Measurements from ENCODE around the gene TRIP13. TPM values are rescaled to one million over a fixed set of nuclear protein-coding genes. Genes with fewer than 3 reads are reported as not detected.

TRIP13 gene
- total RNA-seq, 1 experiment from 2014 or later, result 42.6 TPM

DNA sequence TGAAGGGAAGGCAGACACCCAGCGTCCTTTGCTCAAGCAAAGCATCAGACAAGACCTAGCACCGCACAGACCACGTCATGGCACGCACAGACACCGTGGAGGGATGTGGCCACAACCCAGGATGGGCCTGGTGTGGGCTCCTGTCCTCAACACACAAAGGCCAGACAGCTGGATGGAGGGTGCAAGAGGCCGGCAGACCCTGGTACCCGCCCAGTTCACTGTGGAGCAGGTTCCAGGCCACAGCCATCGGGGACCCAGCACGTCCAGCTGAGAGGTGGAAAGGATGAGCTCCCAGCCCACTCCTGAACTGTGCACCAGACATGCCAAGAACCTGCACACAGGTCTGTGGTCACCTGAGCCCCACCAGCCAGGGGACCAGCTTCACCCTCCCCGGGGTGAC is 26.9 kb upstream of the TRIP13 start:
- no peak overlapping the region for H2AFZ ChIP-seq (ENCODE audit: low read length)
- no peaks in the 10 kb centered on the region for H3K27me3 Mint-ChIP-seq (ENCODE audit: low read depth)

More for the DNA sequence above, 26.9 kb upstream of the TRIP13 start:
- H3K23me2 ChIP-seq (ENCODE audit: insufficient read length, low read depth, low read length, poor library complexity, severe bottlenecking), result no peaks in the 10 kb centered on the region
- Mint-ChIP-seq H3K36me3 (ENCODE audit: insufficient read depth in 1 of 3, low read depth in 3 of 3) (peaks cover 47 to 83% (median 61%) of the 10 kb centered on the region in 3 experiments; a peak in 6 of 7 replicates), H3K27ac (peak overlapping the region in 1 of 3 experiments; percentile 61; a peak in 1 of 7 replicates), H3K9me3 (no peaks in the 10 kb centered on the region), H3K4me3 (no peak overlapping the region), H3K4me1 (peaks cover 0 to 6% of the 10 kb centered on the region in 2 experiments; a peak in 3 of 4 replicates)
- no peak overlapping the region for H4K5ac ChIP-seq (ENCODE audit: insufficient read length, low read depth, low read length)
- no peak overlapping the region for H2BK5ac ChIP-seq (ENCODE audit: insufficient read length, low read length)
- H3K4me1 ChIP-seq (ENCODE audit: insufficient read depth, low read length), result no peaks in the 10 kb centered on the region
- H3K79me1 ChIP-seq (ENCODE audit: insufficient read depth, low read depth, low read length, poor library complexity, severe bottlenecking), result no peaks in the 10 kb centered on the region
- TF ChIP-seq, protein P1, sequence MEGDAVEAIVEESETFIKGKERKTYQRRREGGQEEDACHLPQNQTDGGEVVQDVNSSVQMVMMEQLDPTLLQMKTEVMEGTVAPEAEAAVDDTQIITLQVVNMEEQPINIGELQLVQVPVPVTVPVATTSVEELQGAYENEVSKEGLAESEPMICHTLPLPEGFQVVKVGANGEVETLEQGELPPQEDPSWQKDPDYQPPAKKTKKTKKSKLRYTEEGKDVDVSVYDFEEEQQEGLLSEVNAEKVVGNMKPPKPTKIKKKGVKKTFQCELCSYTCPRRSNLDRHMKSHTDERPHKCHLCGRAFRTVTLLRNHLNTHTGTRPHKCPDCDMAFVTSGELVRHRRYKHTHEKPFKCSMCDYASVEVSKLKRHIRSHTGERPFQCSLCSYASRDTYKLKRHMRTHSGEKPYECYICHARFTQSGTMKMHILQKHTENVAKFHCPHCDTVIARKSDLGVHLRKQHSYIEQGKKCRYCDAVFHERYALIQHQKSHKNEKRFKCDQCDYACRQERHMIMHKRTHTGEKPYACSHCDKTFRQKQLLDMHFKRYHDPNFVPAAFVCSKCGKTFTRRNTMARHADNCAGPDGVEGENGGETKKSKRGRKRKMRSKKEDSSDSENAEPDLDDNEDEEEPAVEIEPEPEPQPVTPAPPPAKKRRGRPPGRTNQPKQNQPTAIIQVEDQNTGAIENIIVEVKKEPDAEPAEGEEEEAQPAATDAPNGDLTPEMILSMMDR (conservative IDR thresholded peaks at IDR 0.05), result no peak
- H3T11ph ChIP-seq (ENCODE audit: low read length), result no peak overlapping the region
- H3K27me3 ChIP-seq (ENCODE audit: insufficient read depth, low read length), result no peaks in the 10 kb centered on the region
- no peak overlapping the region for H4K91ac ChIP-seq (ENCODE audit: insufficient read length, low read depth, low read length)
- no peak for DNase-seq
- H3K4ac ChIP-seq (ENCODE audit: low read depth, low read length), result no peak overlapping the region
- no peak overlapping the region for H2BK120ac ChIP-seq (ENCODE audit: low read depth, low read length, poor library complexity, severe bottlenecking)
- H3K4me2 ChIP-seq (ENCODE audit: insufficient read depth, insufficient read length, low read length), result no peak overlapping the region
- peaks cover 2% of the 10 kb centered on the region for H4K20me1 ChIP-seq (ENCODE audit: control insufficient read depth, insufficient read depth, insufficient read length)
- no peak overlapping the region for H3K56ac ChIP-seq (ENCODE audit: insufficient read length, low read depth, low read length)
- no peak overlapping the region for H3K18ac ChIP-seq (ENCODE audit: insufficient read length, low read depth, low read length)
- no peaks in the 10 kb centered on the region for H3K79me2 ChIP-seq (ENCODE audit: insufficient read depth, low read length)
- H4K8ac ChIP-seq (replicated peaks; ENCODE audit: insufficient read length, low read depth, low read length), result no peak overlapping the region
- no peak overlapping the region for H2BK12ac ChIP-seq (ENCODE audit: insufficient read length, low read depth, low read length)
- no peak overlapping the region for H2BK15ac ChIP-seq (ENCODE audit: low read depth, low read length)
- no peak overlapping the region for H3K14ac ChIP-seq (ENCODE audit: insufficient read depth, low read length)
- H3K27ac ChIP-seq (ENCODE audit: insufficient read length, low read depth, low read length), result no peak overlapping the region
- no peak overlapping the region for H2BK20ac ChIP-seq (ENCODE audit: low read depth, low read length, poor library complexity, severe bottlenecking)
- H3K9ac ChIP-seq (ENCODE audit: extremely low read depth, insufficient read length, low read length), result no peak overlapping the region
- H3K9me3 ChIP-seq (ENCODE audit: control insufficient read depth, low read depth, low read length), result no peaks in the 10 kb centered on the region
- no CpG with 5 or more reads among the region's 10 CpGs for WGBS (ENCODE audit: extremely low coverage, insufficient read length, low lambda C conversion rate)
- no peak overlapping the region for H3K23ac ChIP-seq (ENCODE audit: insufficient read length, low read depth, low read length)
- H2AK5ac ChIP-seq (ENCODE audit: insufficient read length, low read length), result no peak overlapping the region

All from H9 (cell line).